ENCODE measurements around the gene APOBR.
"Not testable (repeated sequence)": the region's sequence is repeated elsewhere in the genome, so short reads cannot be mapped to it uniquely, and the experiment has no call there.

APOBR gene

GRCh38 chr16:28497386-28497785 lies 2.9 kb downstream of the APOBR start:
- no peak overlapping the region for H3K27ac ChIP-seq
- no peak for DNase-seq (ENCODE audit: low read depth, low spot score)

DNA sequence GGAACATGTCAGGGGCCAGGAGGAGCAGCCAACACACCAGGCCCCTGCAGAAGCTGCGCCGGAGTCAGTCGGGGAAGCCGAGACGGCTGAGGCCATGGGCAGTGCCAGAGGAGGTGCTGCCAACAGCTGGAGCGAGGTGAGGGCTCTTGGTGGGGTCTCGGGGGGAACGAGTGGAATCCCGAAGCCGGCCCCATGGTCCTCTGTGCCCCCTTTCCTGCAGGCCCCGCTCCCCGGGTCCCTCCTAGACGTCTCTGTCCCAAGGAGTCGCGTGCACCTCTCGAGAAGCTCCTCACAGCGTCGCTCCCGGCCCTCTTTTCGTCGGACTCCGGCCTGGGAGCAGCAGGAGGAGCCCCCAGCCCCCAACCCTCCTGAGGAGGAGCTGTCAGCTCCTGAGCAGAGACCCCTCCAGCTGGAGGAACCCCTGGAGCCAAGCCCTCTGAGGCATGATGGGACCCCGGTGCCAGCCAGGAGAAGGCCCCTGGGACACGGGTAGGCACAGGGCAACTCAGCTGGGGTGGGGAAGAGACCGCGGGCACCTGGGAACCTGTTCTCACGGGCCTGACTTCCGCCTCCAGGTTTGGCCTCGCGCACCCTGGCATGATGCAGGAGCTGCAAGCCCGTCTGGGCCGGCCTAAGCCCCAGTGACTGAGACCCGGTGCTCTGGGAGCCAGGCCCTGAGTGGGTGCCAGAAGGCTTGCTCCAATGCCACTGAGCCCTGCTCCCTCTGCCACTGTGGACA lies 3.6 kb downstream of the APOBR start:
- no peak overlapping the region for H3K27ac ChIP-seq
- no peak for DNase-seq (ENCODE audit: low read depth, low spot score)

- H3K27ac ChIP-seq, result no peak overlapping the region
- no peak for DNase-seq (ENCODE audit: low read depth, low spot score)
These were observed 4.4 kb downstream of the APOBR start for GRCh38 chr16:28498666-28499381.

- DNase-seq (ENCODE audit: low read depth, low spot score), result no peak
- no peak overlapping the region for H3K27ac ChIP-seq
These were observed 5.4 kb downstream of the APOBR start for GRCh38 chr16:28499854-28500253.

GRCh38 chr16:28500476-28501180 lies 6.2 kb downstream of the APOBR start:
- not testable (repeated sequence) for DNase-seq (ENCODE audit: low read depth, low spot score); H3K27ac ChIP-seq

DNA sequence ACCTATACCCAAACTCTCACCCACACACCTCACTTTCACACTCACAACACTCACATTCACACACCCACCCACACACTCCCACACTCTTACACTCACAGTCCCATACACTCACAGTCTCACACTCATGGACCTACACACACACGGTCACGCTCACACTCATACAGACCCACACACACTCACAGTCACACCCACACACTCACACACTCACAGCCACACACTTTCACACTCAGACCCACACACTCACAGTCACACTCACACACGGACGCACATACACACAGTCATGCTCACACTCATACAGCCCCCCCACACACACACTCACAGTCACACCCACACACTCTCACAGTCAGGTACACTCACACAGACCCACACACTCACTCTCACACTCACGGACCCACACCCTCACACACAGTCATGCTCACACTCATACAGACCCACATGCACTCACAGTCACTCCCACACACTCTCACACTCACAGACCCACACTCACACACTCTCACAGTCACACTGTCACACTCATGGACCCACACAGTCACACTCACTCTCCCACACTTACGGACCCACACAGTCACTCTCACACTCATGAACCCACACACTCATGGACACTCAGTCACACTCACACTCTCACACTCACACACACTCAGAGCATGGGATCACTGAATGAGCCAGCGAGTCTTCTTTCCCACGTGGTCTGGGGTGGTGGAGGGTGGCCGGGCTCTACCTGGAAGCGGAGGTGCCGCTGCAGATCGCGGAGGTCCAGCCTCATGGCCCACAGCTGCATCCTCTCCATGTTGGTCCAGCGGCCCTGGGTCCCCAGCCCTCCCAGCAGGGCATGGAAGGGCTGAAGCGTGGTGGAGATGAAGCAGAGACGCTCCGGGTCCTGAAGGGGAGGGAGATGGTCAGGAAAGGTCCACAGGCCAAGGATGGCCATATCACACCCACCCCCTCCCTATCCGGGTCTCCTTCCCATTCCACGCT lies 7.1 kb downstream of the APOBR start:
- no peak overlapping the region for H3K27ac ChIP-seq

GRCh38 chr16:28502290-28502689 lies 7.8 kb downstream of the APOBR start:
- no peak for DNase-seq (ENCODE audit: low read depth, low spot score)
- H3K27ac ChIP-seq, result no peak overlapping the region

More for the DNA sequence above, 7.1 kb downstream of the APOBR start:
- DNase-seq (ENCODE audit: low read depth, low spot score), result no peak

DNA sequence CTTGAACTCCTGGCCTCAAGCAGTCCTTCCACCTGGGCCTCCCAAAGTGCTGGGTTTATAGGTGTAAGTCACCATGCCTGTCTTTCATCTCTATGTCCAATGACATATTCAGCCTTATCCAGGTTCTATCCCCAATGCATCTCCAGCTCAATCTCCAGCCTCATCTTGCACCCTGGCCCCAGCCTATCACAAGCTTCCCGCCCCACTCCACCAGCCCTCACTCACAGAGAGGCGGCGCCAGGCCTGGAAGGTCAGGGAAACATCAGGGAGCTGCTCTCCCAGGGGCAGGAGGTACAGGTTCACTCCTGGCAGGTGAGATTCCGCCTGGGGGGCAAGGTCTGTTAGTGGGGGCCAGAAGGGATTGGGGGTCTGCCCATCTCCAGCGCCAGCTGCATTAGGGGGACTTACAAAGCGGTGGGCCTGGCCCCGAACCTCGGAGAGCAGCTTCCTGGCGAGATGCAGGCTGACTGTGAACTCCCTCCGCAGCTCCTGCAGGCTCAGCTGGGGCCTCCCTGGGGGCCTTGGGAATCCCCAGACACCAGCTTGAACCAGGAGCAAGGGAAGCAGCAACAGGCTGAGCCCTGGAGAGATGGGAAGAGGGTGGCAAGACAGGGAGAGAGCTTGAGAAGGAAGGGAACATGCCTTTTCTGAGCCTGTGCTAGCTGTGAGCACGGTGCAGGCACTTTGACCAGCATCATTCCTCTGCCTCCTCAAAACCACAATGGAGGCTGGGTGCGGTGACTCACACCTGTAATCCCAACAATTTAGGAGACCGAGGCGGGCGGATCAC lies 9.2 kb downstream of the APOBR start:
- no peak for DNase-seq (ENCODE audit: low read depth, low spot score)
- no peak overlapping the region for H3K27ac ChIP-seq

GRCh38 chr16:28504707-28505404 lies 10.4 kb downstream of the APOBR start:
- DNase-seq (ENCODE audit: low read depth, low spot score), result no peak
- H3K27ac ChIP-seq, result no peak overlapping the region

- no peak overlapping the region for H3K27ac ChIP-seq
- no peak for DNase-seq (ENCODE audit: low read depth, low spot score)
These were observed 11.2 kb downstream of the APOBR start for GRCh38 chr16:28505489-28506137.

DNA sequence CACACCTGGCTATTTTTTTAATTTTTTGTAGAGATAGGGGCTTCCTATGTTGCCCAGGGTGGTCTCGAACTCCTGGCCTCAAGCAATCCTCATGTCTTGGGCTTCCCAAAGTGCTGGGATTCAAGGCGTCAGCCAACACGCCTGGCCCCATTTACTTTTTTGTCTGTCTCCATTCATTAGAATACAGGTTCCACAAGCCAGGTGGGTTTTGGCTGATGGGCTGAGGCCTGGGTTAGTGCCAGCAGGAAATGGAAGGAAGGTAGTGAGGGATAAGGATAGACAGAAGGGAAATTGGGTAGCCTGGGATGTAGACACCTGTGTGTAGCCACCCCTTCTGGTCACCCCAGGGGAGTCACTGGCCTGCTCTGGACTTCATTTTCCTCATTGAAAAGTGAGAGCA lies 16.6 kb downstream of the APOBR start:
- H3K27ac ChIP-seq, result no peak overlapping the region
- DNase-seq (ENCODE audit: low read depth, low spot score), result no peak

GRCh38 chr16:28511801-28512789 lies 17.7 kb downstream of the APOBR start:
- no peak for DNase-seq (ENCODE audit: low read depth, low spot score)
- H3K27ac ChIP-seq, result no peak overlapping the region

DNA sequence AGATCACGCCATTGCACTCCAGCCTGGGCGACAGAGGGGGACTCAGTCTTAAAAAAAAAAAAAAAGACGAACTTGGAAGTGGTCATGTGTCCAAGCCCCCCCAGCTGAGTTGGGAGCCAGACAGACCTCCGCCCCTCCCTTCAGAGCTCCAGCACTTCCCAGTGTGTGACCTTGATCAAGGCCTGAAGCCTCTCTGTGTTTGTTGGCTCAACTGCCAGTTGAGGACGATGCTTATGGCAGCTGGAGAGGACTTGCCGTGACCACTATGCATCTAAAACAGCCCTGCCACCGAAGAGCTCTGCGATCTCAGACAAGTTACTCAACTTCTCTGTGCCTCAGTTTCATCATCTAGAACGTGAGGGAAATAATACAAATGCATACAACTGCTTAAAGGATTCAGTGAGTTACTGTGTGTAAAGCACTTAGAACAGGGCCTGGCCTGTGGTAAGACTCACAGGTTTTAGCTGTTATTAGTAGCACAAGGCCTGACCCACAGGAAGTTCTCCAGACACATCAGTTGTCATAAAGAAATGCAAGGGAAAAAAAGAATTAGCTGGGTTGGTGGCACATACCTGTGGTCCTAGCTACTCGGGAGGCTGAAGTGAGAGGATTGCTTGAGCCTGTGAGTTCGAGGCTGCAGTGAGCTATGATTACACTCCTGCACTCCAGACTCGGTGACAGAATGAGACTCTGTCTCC lies 19.2 kb downstream of the APOBR start:
- H3K27ac ChIP-seq, result no peak overlapping the region
- no peak for DNase-seq (ENCODE audit: low read depth, low spot score)

GRCh38 chr16:28514246-28514645 lies 19.8 kb downstream of the APOBR start:
- no peak for DNase-seq (ENCODE audit: low read depth, low spot score)
- H3K27ac ChIP-seq, result no peak overlapping the region

GRCh38 chr16:28520672-28521071 lies 26.2 kb downstream of the APOBR start:
- no peak overlapping the region for H3K27ac ChIP-seq
- DNase-seq (ENCODE audit: low read depth, low spot score), result no peak

GRCh38 chr16:28521436-28521835 lies 27.0 kb downstream of the APOBR start:
- DNase-seq (ENCODE audit: low read depth, low spot score), result no peak
- H3K27ac ChIP-seq, result no peak overlapping the region
